Adrenal gland (tissue), 5 donors: ENCODE results near the gene ACTRT1.

Experiments
- POLR2A ChIP-seq, 2 donors: fragments of 450-650 bp; IDR thresholded peaks; one replicate each; pipeline ENCODE4 v1.6.1; 2017; ENCODE audit warnings: antibody characterized with exemption in 2 of 2, mild to moderate bottlenecking in 2 of 2, moderate library complexity in 1 of 2
- TF ChIP-seq, protein P1 (sequence below), 6 experiments: fragments of 450-650 bp in 4 of 6; fragments of 200-600 bp in 2 of 6; sonication (generic) in 1 of 6; IDR thresholded peaks; 1 replicate in 5 of 6; 2 replicates in 1 of 6; pipeline versions ENCODE4 v1.5.1 to v1.8.0; 2016 to 2021; ENCODE audit warnings: antibody characterized with exemption in 6 of 6, mild to moderate bottlenecking in 2 of 6, moderate library complexity in 1 of 6
- donor health status: DM: no; HTN: no; CAD: no.

DNA sequence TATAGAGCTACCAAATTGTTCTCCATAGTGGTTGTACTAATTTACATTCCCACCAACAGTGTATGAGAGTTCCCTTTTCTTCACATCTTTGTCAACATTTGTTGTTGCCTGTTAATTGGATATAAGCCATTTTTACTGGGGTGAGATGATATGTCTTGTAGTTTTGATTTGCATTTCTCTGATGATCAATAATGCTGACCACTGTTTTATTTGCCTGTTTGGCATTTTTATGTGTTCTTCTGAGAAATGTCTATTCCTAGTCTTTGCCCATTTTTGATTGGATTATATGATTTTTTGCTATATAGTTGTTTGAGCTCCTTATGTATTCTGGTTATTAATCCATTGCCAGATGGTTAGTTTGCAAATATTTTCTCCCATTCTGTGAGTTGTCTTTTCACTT is 44.3 kb downstream of the ACTRT1 start:
- TF ChIP-seq, protein P1, sequence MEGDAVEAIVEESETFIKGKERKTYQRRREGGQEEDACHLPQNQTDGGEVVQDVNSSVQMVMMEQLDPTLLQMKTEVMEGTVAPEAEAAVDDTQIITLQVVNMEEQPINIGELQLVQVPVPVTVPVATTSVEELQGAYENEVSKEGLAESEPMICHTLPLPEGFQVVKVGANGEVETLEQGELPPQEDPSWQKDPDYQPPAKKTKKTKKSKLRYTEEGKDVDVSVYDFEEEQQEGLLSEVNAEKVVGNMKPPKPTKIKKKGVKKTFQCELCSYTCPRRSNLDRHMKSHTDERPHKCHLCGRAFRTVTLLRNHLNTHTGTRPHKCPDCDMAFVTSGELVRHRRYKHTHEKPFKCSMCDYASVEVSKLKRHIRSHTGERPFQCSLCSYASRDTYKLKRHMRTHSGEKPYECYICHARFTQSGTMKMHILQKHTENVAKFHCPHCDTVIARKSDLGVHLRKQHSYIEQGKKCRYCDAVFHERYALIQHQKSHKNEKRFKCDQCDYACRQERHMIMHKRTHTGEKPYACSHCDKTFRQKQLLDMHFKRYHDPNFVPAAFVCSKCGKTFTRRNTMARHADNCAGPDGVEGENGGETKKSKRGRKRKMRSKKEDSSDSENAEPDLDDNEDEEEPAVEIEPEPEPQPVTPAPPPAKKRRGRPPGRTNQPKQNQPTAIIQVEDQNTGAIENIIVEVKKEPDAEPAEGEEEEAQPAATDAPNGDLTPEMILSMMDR (IDR thresholded peaks at IDR 0.05), result no peak
- no peak for TF ChIP-seq POLR2A (IDR thresholded peaks at IDR 0.05)
